Measurements from ENCODE around the gene JPT2.

JPT2 gene

GRCh38 chr16:1677339-1677738, 740 bp upstream of the JPT2 start:
- DNase-seq: peak in 2 of 5 donors; percentile 10 to 13

GRCh38 chr16:1678500-1679098, 520 bp downstream of the JPT2 start:
- peak in 4 of 5 donors; percentile 20 to 42 (median 28) for DNase-seq

- DNase-seq: no peak
Observed at GRCh38 chr16:1680361-1680760, 2.3 kb downstream of the JPT2 start.

GRCh38 chr16:1681032-1681431, 3.0 kb downstream of the JPT2 start:
- no peak for DNase-seq

GRCh38 chr16:1687427-1688316, 9.6 kb downstream of the JPT2 start:
- no peak for DNase-seq

- no peak for DNase-seq
Observed at GRCh38 chr16:1688807-1689560, 10.9 kb downstream of the JPT2 start.

- no peak for DNase-seq
Observed at GRCh38 chr16:1689853-1690252, 11.8 kb downstream of the JPT2 start.

- no peak for DNase-seq
Observed at GRCh38 chr16:1690810-1691209, 12.7 kb downstream of the JPT2 start.

- no peak for DNase-seq
Observed at GRCh38 chr16:1691276-1691675, 13.2 kb downstream of the JPT2 start.

- no peak for DNase-seq
Observed at GRCh38 chr16:1691956-1692355, 13.9 kb downstream of the JPT2 start.

- no peak for DNase-seq
Observed at GRCh38 chr16:1696863-1697262, 18.8 kb downstream of the JPT2 start.

- no peak for DNase-seq
Observed at GRCh38 chr16:1698680-1699079, 20.6 kb downstream of the JPT2 start.

- DNase-seq: no peak
Observed at GRCh38 chr16:1700246-1700645, 22.2 kb downstream of the JPT2 start.

GRCh38 chr16:1701216-1701878, 23.3 kb downstream of the JPT2 start:
- no peak for DNase-seq

GRCh38 chr16:1705324-1705687, 27.2 kb downstream of the JPT2 start:
- peak in 1 of 5 donors; percentile 23 for DNase-seq

- DNase-seq: peak; percentile 87 to 94 (median 89)
Observed at GRCh38 chr16:1705688-1706385, 27.8 kb downstream of the JPT2 start, which contains the start of gene MAPK8IP3. MAPK8IP3 (plus strand) TSS chr16:1706195; CDS start chr16:1706340, 145 bp downstream.

GRCh38 chr16:1706386-1707192, 28.5 kb downstream of the JPT2 start:
- peak in 3 of 5 donors; percentile 25 to 40 (median 28) for DNase-seq

GRCh38 chr16:1707193-1707790, 29.2 kb downstream of the JPT2 start:
- DNase-seq: peak in 1 of 5 donors; percentile 20

GRCh38 chr16:1708083-1708767, 30.1 kb downstream of the JPT2 start:
- DNase-seq: no peak

- DNase-seq: no peak
Observed at GRCh38 chr16:1708768-1709180, 30.7 kb downstream of the JPT2 start.
